ENCODE data around the gene CXorf49B. TPM values are rescaled to one million over a fixed set of nuclear protein-coding genes. Genes with fewer than 3 reads are reported as not detected.

CXorf49B gene
- total RNA-seq (2022; extraction: Qiagen RNA extraction) = not detected in 5 replicates

GRCh38 chrX:71763049-71763448 lies at the start of gene CXorf49B:
CXorf49B (plus strand) TSS chrX:71763349; CDS start chrX:71763424, 75 bp downstream.

GRCh38 chrX:71718185-71718584 lies 45.0 kb upstream of the CXorf49B start, which contains the start of gene CXorf49:
CXorf49 (minus strand) TSS chrX:71718285; CDS start chrX:71718151, 134 bp downstream.

Other genes with a start within 250 kb of the CXorf49B start
- 29.6 to 43.9 TPM (median 35.5 TPM) in 5 replicates for gene OGT, start 230.2 kb upstream of the CXorf49B start, total RNA-seq (2022; extraction: Qiagen RNA extraction)
- 1.6 to 1.9 TPM (median 1.8 TPM) in 5 replicates for gene GCNA, start 184.9 kb upstream of the CXorf49B start, total RNA-seq (2022; extraction: Qiagen RNA extraction)
- gene CXCR3, start 144.8 kb upstream of the CXorf49B start, total RNA-seq (2022; extraction: Qiagen RNA extraction) = 0.10 to 0.24 TPM (median 0.16 TPM) in 4 of 5 replicates, not detected in the other
- gene CXorf49, start 45.1 kb upstream of the CXorf49B start, total RNA-seq (2022; extraction: Qiagen RNA extraction) = not detected in 5 replicates
- gene NHSL2, start 147.5 kb downstream of the CXorf49B start, total RNA-seq (2022; extraction: Qiagen RNA extraction) = 0.25 to 0.52 TPM (median 0.27 TPM) in 5 replicates

Measured in A549 treated with Mapracorat at 1 μM for 4 hours (cell line).